Immature natural killer cell (primary cell): Measurements from ENCODE around the gene SPINK9. TPM values are rescaled to one million over a fixed set of nuclear protein-coding genes. Genes with fewer than 3 reads are reported as not detected.
"Not testable (repeated sequence)": the region's sequence is repeated elsewhere in the genome, so short reads cannot be mapped to it uniquely, and the experiment has no call there.

Source experiments
- DNase-seq, 3 donors: peaks; one replicate each; pipeline ENCODE4 v3.0.0; 2022; ENCODE audit warnings: mixed read lengths in 1 of 3
- H3K27ac Mint-ChIP-seq, 6 donors: one replicate each; pipeline ENCODE4 v1.8.0; 2020; ENCODE audit warnings: mixed read lengths in 6 of 6, mild to moderate bottlenecking in 5 of 6, inconsistent platforms in 4 of 6, moderate library complexity in 3 of 6
- H3K27me3 Mint-ChIP-seq, 3 donors: one replicate each; pipeline ENCODE4 v1.8.0; 2020 to 2021; ENCODE audit warnings: low read depth in 3 of 3, mild to moderate bottlenecking in 3 of 3, mixed read lengths in 3 of 3, moderate library complexity in 3 of 3, inconsistent platforms in 1 of 3
- H3K36me3 Mint-ChIP-seq, 3 donors: one replicate each; pipeline ENCODE4 v1.8.0; 2020; ENCODE audit warnings: mixed read lengths in 3 of 3, inconsistent platforms in 2 of 3, mild to moderate bottlenecking in 2 of 3
- H3K4me1 Mint-ChIP-seq, 2 donors: one replicate each; pipeline ENCODE4 v1.8.0; 2020; ENCODE audit warnings: inconsistent platforms in 2 of 2, mild to moderate bottlenecking in 2 of 2, mixed read lengths in 2 of 2, moderate library complexity in 1 of 2
- H3K4me3 Mint-ChIP-seq, 5 donors: one replicate each; pipeline ENCODE4 v1.8.0; 2020; ENCODE audit warnings: mild to moderate bottlenecking in 5 of 5, mixed read lengths in 5 of 5, inconsistent platforms in 3 of 5, moderate library complexity in 3 of 5
- H3K9me3 Mint-ChIP-seq, 6 donors: one replicate each; pipeline ENCODE4 v1.8.0; 2020; ENCODE audit warnings: mild to moderate bottlenecking in 6 of 6, mixed read lengths in 6 of 6, inconsistent platforms in 4 of 6, moderate library complexity in 3 of 6
- polyA plus RNA-seq, 3 donors: library from polyadenylated mRNA; unstranded; fragments of 300-500 nt; fragmentation: Illumina TruSeq; gene quantifications; one replicate each; pipeline ENCODE4 v1.2.3, GENCODE V29; 2021

Gene SPINK9, protein sequence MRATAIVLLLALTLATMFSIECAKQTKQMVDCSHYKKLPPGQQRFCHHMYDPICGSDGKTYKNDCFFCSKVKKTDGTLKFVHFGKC
- polyA plus RNA-seq, result not detected

DNA sequence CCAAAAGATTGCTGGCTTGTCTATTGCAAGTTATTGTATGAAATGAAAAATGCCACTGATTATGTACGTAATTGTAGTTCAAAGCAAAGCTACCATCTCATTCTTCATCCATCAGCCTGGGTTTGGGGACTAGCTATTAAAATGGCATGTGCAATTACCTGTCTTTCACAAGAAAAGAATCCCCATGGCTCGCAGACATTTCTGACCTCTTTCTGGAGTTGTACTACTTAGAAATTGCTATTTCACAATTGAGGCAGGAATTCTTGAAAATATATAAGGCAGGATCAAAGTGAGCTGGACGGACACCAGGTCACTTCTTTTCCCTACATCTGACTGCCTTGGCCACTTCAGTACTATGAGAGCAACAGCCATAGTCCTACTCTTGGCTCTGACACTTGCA is at the start of gene SPINK9:
TSS of gene SPINK9 (plus strand) at position 301 of the 400 bp plus-strand sequence. CDS start at position 356, 55 bp downstream.
- Mint-ChIP-seq H3K36me3 (no peaks in the 10 kb centered on the region), H3K27ac (no peak within 1 kb of the TSS)

DNA sequence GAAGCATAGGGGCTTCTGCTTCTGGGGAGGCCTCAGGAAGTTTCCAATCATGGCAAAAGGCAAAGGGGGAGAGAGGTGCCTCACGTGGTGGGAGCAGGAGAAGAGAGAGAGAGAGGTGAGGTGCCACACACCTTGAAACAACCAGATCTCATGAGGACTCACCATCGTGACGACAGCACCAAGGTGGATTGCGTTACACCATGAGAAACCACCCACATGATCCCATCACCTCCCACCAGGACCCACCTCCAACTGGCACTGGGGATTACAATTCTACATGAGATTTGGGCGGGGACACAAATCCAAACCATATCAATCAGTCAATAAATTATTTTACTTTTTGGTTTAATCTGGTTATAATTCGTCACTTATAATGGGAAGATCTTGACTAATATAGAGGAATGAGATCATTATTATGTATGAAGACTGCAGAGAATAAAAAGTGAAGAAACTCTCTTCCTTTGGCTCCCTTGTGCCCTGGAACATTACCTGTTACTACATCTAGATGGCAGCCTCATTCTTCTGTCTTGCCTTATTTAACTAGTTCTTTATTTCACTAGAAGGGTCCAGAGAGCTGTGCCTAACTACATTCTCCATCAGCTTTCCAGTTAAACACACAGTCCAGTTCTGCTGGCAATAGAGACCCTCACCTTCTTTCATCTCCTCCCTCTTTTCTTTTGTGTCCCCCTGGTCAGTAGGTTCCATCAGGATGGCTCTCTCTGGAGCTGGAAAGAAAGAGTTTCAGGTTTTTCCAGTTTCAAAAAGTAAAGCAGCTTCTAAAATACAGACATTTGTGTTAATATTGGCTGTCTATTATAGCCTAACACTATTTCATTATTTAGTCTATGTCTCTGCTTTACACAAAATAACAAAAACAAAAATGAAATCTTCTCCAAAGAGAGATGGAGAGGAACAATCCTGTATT is 44.8 kb upstream of the SPINK9 start:
- DNase-seq, result no peak
- H3K4me3 Mint-ChIP-seq, result no peak overlapping the region
- H3K4me1 Mint-ChIP-seq, result no peaks in the 10 kb centered on the region
- H3K27me3 Mint-ChIP-seq, result peaks cover 0 to 2% (median 0%) of the 10 kb centered on the region in 3 donors
- peaks cover 0 to 4% (median 0%) of the 10 kb centered on the region in 6 donors for H3K9me3 Mint-ChIP-seq
- no peak overlapping the region for H3K27ac Mint-ChIP-seq
- no peaks in the 10 kb centered on the region for H3K36me3 Mint-ChIP-seq

More for the DNA sequence above, at the start of gene SPINK9:
- H3K27me3 Mint-ChIP-seq, result peaks cover 0 to 2% (median 2%) of the 10 kb centered on the region in 3 donors
- no peaks in the 10 kb centered on the region for H3K4me1 Mint-ChIP-seq
- no peak within 1 kb of the TSS for H3K4me3 Mint-ChIP-seq
- peaks cover 0 to 12% (median 7%) of the 10 kb centered on the region in 6 donors for H3K9me3 Mint-ChIP-seq
- DNase-seq, result no peak

DNA sequence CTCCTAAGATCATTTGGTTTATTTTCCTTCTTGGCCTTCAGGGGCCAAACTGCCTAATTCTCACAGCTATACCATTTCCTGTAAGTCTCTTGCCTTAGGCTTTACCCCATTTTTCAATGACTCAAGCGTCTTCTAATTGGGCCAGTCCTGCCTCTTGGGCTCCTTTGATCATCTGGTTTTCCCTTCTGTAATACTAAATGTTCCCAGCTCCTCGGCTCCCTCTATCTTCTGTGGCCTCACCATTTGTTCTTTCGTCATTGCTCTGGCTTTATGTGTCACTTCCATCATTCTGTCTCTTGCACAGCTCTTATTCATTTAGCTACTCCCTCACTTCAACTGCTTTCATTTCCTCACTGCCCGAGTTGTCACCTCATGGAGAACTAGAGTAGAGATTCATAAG is 37.6 kb upstream of the SPINK9 start:
- H3K27ac Mint-ChIP-seq, result no peak overlapping the region
- H3K36me3 Mint-ChIP-seq, result no peaks in the 10 kb centered on the region
- no peak for DNase-seq

DNA sequence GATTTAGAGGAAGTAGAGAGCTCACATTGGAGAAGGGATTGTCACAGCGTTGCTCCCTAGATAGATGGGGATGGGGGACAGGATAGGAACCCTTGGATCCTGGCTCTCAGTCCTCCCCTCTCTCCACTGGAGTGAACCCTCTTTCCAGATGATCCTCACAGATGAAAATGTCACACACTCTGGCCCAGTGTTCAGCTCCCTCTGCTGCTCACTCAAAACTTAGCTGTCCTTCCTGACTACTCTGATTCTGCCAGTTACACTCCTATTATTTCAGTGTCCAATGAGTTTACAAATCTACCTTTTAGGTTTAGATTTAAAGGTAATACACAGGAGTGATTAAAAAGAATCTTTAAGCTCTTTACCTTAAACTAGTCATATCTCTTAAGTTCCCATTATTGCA is 28.9 kb upstream of the SPINK9 start:
- Mint-ChIP-seq H3K27ac (no peak overlapping the region), H3K9me3 (peaks cover 0 to 5% (median 3%) of the 10 kb centered on the region in 6 donors), H3K36me3 (no peaks in the 10 kb centered on the region), H3K4me3 (no peak overlapping the region), H3K27me3 (peaks cover 0 to 6% (median 5%) of the 10 kb centered on the region in 3 donors), H3K4me1 (no peaks in the 10 kb centered on the region)
- DNase-seq, result no peak

More for the DNA sequence above, 37.6 kb upstream of the SPINK9 start:
- Mint-ChIP-seq H3K4me3 (no peak overlapping the region), H3K9me3 (peaks cover 0 to 2% (median 0%) of the 10 kb centered on the region in 6 donors), H3K27me3 (peaks cover 0 to 1% (median 0%) of the 10 kb centered on the region in 3 donors), H3K4me1 (no peaks in the 10 kb centered on the region)

DNA sequence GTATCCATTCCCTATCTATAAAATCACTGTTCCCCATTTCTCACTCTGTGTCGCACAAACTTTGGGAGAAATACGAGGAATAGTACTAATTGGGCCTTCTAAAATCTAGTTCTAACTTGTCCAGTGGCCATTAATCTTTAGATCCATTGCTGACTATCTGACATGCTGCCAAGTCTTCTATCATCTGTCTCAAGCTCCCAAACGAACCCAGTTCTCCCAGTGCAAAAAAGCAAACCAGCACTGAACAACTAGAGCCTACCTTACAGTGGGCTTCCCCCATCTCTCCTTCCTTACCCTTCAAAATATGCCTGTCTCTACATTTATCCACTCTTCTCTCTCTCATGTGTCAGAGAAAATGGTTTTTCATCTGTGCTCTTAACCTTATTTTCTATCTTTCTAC is 26.3 kb upstream of the SPINK9 start:
- DNase-seq, result no peak
- H3K36me3 Mint-ChIP-seq, result no peaks in the 10 kb centered on the region
- peaks cover 0 to 5% (median 3%) of the 10 kb centered on the region in 6 donors for H3K9me3 Mint-ChIP-seq
- H3K27ac Mint-ChIP-seq, result no peak overlapping the region
- peaks cover 0 to 6% (median 3%) of the 10 kb centered on the region in 3 donors for H3K27me3 Mint-ChIP-seq
- no peak overlapping the region for H3K4me3 Mint-ChIP-seq
- H3K4me1 Mint-ChIP-seq, result no peaks in the 10 kb centered on the region

DNA sequence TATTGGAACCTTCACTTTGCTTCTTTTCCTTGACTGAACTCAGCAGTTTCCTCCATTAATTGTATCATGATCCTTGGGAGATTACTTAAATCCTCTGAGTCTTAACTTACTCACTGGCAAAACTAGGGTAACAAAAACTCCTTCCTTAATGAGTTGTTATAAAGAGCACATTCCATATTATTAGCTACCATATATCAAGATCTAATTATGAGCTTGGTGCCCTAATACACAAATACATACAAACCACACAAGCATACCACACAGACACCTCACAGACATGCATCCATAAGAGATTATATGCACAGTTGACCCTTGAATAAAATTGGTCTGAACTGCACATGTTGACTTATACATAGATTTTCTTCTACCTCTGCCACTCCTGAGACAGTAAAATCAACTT is 25.6 kb upstream of the SPINK9 start:
- Mint-ChIP-seq H3K4me1 (no peaks in the 10 kb centered on the region), H3K27me3 (peaks cover 0 to 6% (median 2%) of the 10 kb centered on the region in 3 donors), H3K27ac (no peak overlapping the region), H3K9me3 (peaks cover 0 to 5% (median 3%) of the 10 kb centered on the region in 6 donors), H3K36me3 (no peaks in the 10 kb centered on the region), H3K4me3 (no peak overlapping the region)
- DNase-seq, result no peak

DNA sequence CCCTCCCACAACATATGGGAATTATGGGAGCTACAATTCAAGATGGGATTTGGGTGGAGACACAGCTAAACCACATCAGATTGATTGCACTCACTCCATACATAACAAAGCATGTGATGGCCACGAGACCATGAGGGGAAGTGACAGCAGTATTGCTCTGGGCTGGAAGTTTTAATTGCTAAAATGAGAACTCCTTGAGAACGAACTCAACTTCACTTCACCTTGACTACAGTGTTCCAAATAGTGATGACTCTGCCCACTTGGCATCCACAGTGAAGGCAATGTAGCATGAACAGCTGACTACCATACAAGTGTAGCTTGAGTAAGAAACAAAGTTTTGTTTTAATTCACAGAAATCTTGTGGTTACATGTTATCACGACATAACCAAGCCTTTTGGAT is 23.9 kb upstream of the SPINK9 start:
- Mint-ChIP-seq H3K4me1 (no peaks in the 10 kb centered on the region), H3K27ac (no peak overlapping the region), H3K4me3 (no peak overlapping the region), H3K36me3 (no peaks in the 10 kb centered on the region), H3K9me3 (peaks cover 0 to 5% (median 3%) of the 10 kb centered on the region in 6 donors), H3K27me3 (peaks cover 0 to 6% (median 2%) of the 10 kb centered on the region in 3 donors)
- DNase-seq, result no peak

DNA sequence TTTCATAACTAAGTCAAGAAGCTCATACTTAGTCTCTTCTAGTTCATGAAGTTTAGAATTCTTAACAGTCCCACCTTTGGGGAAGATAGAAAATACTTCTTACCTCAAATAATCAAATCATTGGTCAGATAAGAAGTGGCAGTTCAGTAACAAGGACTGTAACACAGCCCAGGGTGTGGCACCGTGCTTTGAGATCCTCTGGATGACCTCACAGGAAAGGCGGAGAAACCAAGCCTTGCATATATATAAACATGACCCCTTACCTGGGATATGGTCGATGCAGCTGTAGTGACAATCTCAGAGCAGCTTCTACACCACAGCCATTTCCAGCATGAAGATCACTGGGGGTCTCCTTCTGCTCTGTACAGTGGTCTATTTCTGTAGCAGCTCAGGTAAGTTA is 23.2 kb upstream of the SPINK9 start, which contains the start of gene SPINK7:
TSS of gene SPINK7 (plus strand) at position 271 of the 400 bp plus-strand sequence. CDS start at position 332, 61 bp downstream.
- Mint-ChIP-seq H3K4me3 (no peak within 1 kb of the TSS), H3K9me3 (peaks cover 0 to 6% (median 3%) of the 10 kb centered on the region in 6 donors), H3K4me1 (no peaks in the 10 kb centered on the region), H3K27ac (no peak within 1 kb of the TSS), H3K27me3 (peaks cover 0 to 4% (median 2%) of the 10 kb centered on the region in 3 donors), H3K36me3 (no peaks in the 10 kb centered on the region)
- no peak for DNase-seq

DNA sequence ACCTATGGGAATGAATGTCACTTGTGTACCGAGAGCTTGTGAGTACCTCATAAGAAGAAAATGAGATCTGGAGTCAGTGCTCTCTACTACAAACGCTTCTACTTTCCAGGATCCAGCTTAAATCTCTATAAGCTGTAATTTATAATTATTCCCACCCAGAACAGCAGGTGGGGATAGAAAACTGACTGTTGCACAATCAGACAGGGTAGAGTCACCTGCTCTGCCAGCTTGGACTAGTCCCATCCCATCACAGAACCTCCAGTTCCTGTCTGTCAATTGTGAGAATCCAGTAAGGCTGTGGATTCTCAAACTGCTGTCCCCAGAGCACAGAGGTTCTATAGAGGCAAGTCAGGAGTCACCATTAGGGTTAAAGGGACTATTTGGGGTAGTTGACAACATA is 21.2 kb upstream of the SPINK9 start:
- DNase-seq, result no peak
- H3K27me3 Mint-ChIP-seq, result peaks cover 0 to 3% (median 0%) of the 10 kb centered on the region in 3 donors

DNA sequence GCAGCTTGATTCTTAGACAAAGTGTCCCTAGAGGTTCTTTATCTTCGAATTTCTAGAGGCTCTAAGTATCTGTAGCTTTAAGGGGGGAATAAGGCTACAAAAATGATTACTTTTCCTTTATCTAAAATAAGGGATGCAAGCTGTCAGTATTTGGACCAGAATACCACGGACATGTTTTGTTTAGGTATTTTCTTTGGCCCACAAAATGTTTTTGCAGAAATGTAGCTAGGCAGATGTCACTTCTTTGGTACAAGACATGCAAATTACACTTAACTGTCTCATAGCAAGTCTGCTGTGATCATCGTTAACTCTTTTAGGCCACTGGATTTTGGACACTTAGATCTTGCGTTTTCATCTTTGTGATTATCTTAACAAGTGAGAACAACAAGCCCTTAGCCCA is 20.6 kb upstream of the SPINK9 start:
- Mint-ChIP-seq H3K36me3 (no peaks in the 10 kb centered on the region), H3K4me1 (no peaks in the 10 kb centered on the region), H3K4me3 (no peak overlapping the region), H3K27me3 (peaks cover 0 to 2% (median 2%) of the 10 kb centered on the region in 3 donors), H3K9me3 (peaks cover 0 to 7% (median 3%) of the 10 kb centered on the region in 6 donors), H3K27ac (no peak overlapping the region)
- no peak for DNase-seq

More for the DNA sequence above, 21.2 kb upstream of the SPINK9 start:
- Mint-ChIP-seq H3K9me3 (peaks cover 0 to 4% (median 3%) of the 10 kb centered on the region in 6 donors), H3K27ac (no peak overlapping the region), H3K4me3 (no peak overlapping the region), H3K36me3 (no peaks in the 10 kb centered on the region), H3K4me1 (no peaks in the 10 kb centered on the region)

DNA sequence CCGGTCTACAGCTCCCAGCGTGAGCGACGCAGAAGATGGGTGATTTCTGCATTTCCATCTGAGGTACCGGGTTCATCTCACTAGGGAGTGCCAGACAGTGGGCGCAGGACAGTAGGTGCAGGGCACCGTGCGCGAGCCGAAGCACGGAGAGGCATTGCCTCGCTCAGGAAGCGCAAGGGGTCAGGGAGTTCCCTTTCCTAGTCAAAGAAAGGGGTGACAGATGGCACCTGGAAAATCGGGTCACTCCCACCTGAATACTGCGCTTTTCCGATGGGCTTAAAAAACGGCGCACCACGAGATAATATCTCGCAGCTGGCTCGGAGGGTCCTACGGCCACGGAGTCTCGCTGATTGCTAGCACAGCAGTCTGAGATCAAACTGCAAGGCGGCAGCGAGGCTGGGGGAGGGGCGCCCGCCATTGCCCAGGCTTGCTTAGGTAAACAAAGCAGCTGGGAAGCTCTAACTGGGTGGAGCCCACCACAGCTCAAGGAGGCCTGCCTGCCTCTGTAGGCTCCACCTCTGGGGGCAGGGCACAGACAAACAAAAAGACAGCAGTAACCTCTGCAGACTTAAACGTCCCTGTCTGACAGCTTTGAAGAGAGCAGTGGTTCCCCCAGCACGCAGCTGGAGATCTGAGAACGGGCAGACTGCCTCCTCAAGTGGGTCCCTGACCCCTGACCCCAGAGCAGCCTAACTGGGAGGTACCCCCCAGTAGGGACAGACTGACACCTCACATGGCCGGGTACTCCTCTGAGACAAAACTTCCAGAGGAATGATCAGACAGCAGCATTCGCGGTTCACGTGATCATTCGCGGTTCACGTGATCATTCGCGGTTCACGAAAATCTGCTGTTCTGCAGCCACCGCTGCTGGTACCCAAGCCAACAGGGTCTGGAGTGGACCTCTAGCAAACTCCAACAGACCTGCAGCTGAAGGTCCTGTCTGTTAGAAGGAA is 15.1 kb upstream of the SPINK9 start:
- not testable (repeated sequence) for H3K27ac Mint-ChIP-seq, H3K27me3 Mint-ChIP-seq, H3K9me3 Mint-ChIP-seq, H3K4me1 Mint-ChIP-seq, DNase-seq, H3K36me3 Mint-ChIP-seq
- peak overlapping the region; percentile 48 to 62 (median 55) for H3K4me3 Mint-ChIP-seq

DNA sequence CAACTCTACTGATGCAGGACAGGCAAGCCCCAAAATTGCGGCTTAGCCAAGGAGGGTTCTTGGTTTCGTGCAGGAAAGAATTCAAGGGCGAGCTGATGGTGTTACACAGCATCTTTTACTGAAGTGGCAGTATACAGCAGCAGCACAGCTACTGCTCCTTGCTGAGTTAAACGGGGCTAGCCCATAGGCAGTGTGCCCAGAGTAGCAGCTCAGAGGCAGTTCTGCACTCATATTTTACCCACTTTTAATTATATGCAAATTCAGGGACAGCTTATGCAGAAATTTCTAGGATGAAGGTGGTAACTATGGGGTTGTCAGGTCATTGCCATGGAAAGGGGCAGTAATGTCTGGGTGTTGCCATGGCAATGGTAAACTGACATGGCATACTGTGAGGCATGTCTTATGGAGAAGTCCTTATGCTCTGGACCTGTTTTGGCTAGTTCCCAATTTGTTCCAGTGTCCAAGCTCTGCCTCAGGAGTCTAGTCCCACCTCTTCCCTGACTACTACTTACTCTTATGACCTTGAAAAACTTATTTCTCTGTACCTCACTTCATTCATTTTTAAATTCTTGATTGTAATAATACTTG is 2.0 kb upstream of the SPINK9 start:
- Mint-ChIP-seq H3K27me3 (peaks cover 2 to 7% (median 5%) of the 10 kb centered on the region in 3 donors), H3K27ac (no peak overlapping the region), H3K9me3 (peaks cover 0 to 14% (median 12%) of the 10 kb centered on the region in 6 donors), H3K4me1 (no peaks in the 10 kb centered on the region), H3K36me3 (no peaks in the 10 kb centered on the region), H3K4me3 (no peak overlapping the region)
- DNase-seq, result no peak
